Measurements from ENCODE around the gene RNASE12.

DNA sequence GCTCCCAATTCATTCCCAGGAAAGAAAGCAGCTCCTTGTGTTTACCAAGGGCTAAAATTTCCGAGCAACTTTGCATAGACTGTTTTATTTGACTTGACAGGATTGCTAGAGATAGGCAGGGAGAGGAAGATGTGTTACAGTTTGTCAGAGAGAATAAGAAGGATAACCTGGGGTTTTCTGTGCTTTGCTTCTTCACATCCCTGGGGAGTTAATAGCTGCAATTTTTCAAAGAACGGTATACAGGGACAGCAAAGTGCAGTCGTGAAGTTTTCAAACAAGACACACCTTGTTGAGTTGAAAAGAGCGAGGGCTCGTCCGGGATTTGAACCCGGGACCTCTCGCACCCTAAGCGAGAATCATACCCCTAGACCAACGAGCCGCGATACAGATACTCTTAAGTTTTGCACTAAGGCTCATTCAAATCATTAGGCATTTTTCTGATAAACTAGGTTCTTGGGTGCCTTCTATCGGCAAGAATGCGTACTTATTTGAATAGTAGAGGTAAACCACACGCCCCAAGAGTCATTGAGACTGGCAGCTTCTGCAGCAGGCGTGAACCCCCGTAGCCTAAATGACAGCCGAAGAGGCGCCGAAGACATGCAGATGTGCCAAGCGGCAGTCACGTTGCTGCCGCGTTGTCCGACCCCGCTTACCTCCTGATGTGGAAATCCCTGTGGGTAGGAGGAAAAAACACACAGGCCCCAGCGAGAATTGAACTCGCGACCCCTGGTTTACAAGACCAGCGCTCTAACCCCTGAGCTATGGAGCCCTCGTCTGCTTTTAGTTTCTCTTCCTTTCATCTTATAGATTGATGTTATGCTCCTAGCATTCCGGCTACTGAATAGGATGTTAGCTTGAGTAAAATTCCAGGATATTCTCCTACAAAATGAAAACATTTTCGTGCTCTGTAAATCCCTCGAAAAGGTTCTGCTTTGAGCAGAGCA is 22.2 kb upstream of the RNASE12 start:
- TF ChIP-seq, protein P1, sequence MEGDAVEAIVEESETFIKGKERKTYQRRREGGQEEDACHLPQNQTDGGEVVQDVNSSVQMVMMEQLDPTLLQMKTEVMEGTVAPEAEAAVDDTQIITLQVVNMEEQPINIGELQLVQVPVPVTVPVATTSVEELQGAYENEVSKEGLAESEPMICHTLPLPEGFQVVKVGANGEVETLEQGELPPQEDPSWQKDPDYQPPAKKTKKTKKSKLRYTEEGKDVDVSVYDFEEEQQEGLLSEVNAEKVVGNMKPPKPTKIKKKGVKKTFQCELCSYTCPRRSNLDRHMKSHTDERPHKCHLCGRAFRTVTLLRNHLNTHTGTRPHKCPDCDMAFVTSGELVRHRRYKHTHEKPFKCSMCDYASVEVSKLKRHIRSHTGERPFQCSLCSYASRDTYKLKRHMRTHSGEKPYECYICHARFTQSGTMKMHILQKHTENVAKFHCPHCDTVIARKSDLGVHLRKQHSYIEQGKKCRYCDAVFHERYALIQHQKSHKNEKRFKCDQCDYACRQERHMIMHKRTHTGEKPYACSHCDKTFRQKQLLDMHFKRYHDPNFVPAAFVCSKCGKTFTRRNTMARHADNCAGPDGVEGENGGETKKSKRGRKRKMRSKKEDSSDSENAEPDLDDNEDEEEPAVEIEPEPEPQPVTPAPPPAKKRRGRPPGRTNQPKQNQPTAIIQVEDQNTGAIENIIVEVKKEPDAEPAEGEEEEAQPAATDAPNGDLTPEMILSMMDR (IDR thresholded peaks at IDR 0.05): peak; percentile 51 to 94 (median 56)
- TF ChIP-seq POLR2A (IDR thresholded peaks at IDR 0.05) (no peak), POLR2AphosphoS5 (IDR thresholded peaks at IDR 0.05; ENCODE audit: insufficient read depth in 1 of 2, low read depth in 1 of 2) (peak; percentile 78 to 85)

All from vagina (tissue), 2 donors.